HAP-1 (cell line): ENCODE data around the gene SNPH.

ENCODE experiments used
- DNase-seq, 2 experiments: peaks; one replicate each; pipeline ENCODE4 v3.0.0-alpha.2; 2016 to 2020; ENCODE audit warnings: low spot score in 2 of 2
- H3K27me3 ChIP-seq: fragments of 250-450 bp; sonication (Bioruptor Pico); 2 replicates; pipeline ENCODE4 v1.5.1; 2020; ENCODE audit warnings: low read depth, mild to moderate bottlenecking, moderate library complexity
- H3K36me3 ChIP-seq: fragments of 250-450 bp; sonication (Bioruptor Pico); replicated peaks from 2 replicates; pipeline ENCODE4 v1.5.1; 2020; ENCODE audit warnings: mild to moderate bottlenecking
- H3K4me1 ChIP-seq: fragments of 250-450 bp; sonication (Bioruptor Pico); 2 replicates; pipeline ENCODE4 v1.5.1; 2020; ENCODE audit warnings: mild to moderate bottlenecking
- H3K4me3 ChIP-seq: fragments of 250-450 bp; sonication (Bioruptor Pico); 2 replicates; pipeline ENCODE4 v1.5.1; 2020; ENCODE audit warnings: mild to moderate bottlenecking, moderate library complexity
- H3K9me3 ChIP-seq: fragments of 250-450 bp; sonication (Bioruptor Pico); 2 replicates; pipeline ENCODE4 v1.5.1; 2020; ENCODE audit warnings: mild to moderate bottlenecking, moderate library complexity
- in situ Hi-C: fragments of 300-500 bp; cut with MboI; formaldehyde crosslinking; loops from 3 replicates; pipeline ENCODE4 v1.14.3; 2020; ENCODE audit warnings: low sequenced_read_pairs, inconsistent platforms, mixed read lengths

SNPH gene

DNA sequence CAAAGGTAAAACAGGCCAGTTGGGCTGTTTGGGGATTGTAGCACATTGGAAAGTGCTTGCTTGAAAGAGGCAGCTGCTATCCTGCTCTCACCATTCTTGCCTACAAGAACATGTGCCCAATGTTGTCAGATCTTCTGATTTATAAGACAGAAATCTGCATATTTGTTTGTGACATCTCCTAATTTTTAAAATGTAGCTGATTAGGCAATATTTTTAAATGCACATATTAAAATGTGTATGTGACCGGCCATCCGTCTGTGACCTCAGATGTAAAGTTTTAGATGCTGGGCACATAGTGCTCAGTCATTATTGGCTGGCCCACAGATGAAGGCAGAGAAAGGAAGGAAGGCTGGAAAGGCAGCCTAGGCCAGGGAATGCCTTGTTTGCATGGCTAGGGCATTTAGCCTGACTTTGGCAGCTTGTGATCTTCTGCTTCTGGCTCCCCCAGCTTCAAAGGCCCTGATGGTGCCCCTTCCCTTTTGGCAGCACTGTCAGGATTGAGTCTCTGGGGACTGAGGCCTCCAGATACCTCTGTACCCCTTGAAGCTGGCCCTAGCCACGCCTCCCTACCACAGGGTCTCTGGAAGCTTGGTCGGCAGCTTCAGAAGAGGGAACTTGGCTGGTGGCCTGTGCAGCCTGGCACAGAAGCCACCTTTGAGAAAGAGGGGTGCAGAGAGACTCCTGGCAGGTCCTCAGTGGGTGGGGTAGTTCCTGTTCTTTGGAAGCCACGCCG lies 6.4 kb downstream of the SNPH start:
- H3K36me3 ChIP-seq = no peaks in the 10 kb centered on the region
- H3K27me3 ChIP-seq = no peaks in the 10 kb centered on the region
- H3K4me1 ChIP-seq = no peaks in the 10 kb centered on the region
- H3K4me3 ChIP-seq = no peak overlapping the region
- DNase-seq = no peak
- in situ Hi-C loops = no loop called here
- H3K9me3 ChIP-seq = no peaks in the 10 kb centered on the region

DNA sequence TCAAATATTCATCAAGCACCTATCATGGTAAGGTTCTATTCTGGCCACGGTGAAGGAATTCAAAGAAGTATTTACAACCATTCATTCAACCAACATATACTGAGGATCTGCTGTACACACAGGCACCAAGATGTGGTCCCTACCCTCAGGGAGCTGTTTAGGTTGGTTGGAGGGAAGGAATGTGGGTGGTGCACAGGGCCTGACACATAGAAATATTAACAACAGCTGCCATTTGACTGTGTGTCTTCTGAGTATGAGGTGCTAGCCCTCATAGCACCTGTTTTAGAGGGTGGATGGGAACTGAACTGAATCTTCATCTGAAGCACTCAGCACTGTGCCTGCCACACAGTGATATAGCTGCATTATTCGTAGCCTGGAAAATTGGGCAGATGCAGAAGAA lies 7.3 kb downstream of the SNPH start:
- Histone ChIP-seq H3K4me1 (no peaks in the 10 kb centered on the region), H3K4me3 (no peak overlapping the region), H3K36me3 (no peaks in the 10 kb centered on the region), H3K27me3 (no peaks in the 10 kb centered on the region), H3K9me3 (no peaks in the 10 kb centered on the region)
- in situ Hi-C loops = no loop called here
- DNase-seq = no peak

DNA sequence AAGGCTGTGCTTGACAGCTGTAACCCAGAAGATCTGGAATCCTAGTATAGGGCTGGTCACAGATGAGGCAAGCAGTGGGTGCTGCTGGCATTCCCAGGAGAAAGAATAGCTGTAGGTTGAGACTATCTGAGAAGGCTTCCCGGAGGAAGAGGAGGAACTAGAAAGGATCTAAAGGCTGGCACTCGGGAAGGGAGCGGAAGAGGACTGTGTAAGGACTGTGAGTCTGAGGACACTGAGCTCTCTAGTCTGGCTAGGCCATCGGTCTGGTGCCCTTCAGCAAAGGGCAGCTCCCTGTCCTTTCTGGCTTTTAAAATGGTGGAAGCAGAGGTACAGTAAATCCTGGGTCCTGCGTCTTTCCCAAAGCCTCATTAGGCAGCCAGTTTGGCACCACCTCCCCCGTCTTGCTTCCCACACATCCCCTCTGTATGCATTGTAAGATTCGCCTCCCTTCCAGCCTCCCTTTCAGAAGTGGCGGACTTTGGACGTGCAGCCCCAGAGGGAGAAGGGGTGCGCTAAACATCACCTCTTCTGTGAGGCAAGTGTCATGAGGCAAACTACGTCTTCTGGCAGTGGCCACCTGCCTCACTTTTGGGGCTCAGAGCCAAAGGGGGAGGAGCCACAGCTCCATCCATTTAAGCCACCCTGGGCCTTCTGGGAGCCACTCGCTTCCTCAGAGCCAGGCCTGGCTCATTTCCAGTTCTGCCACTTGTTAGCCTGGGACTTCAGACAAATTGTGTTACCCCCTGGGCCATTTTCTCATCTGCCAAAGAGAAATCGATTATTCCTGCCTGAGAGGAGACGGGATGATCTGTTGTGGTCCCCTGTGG lies 8.6 kb downstream of the SNPH start:
- Histone ChIP-seq H3K36me3 (no peaks in the 10 kb centered on the region), H3K9me3 (no peaks in the 10 kb centered on the region), H3K4me3 (no peak overlapping the region), H3K27me3 (no peaks in the 10 kb centered on the region), H3K4me1 (no peaks in the 10 kb centered on the region)
- no peak for DNase-seq
- in situ Hi-C loops = no loop called here

DNA sequence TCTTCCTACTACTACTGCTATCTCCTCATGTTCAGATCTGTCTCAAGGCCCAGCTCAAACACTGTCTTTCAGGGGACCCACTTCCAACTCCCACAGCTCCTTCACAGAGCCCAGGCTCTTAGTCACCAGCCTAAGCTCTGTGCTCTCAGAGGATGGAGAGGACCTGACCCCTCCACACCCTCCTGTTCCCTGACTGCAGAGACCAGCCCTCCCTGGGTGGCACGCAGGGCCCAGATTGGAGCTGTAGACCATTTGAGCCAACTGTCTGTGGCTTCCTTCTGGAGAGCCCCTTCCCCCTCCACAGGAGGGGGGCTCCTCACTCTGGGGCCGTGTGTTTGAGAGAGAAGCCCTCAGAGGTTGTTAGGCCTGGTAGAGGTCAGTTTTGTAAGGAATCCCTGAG lies 9.8 kb downstream of the SNPH start:
- Histone ChIP-seq H3K4me3 (no peak overlapping the region), H3K36me3 (no peaks in the 10 kb centered on the region), H3K9me3 (no peaks in the 10 kb centered on the region), H3K27me3 (no peaks in the 10 kb centered on the region), H3K4me1 (no peaks in the 10 kb centered on the region)
- DNase-seq = no peak
- in situ Hi-C loops = no loop called here

DNA sequence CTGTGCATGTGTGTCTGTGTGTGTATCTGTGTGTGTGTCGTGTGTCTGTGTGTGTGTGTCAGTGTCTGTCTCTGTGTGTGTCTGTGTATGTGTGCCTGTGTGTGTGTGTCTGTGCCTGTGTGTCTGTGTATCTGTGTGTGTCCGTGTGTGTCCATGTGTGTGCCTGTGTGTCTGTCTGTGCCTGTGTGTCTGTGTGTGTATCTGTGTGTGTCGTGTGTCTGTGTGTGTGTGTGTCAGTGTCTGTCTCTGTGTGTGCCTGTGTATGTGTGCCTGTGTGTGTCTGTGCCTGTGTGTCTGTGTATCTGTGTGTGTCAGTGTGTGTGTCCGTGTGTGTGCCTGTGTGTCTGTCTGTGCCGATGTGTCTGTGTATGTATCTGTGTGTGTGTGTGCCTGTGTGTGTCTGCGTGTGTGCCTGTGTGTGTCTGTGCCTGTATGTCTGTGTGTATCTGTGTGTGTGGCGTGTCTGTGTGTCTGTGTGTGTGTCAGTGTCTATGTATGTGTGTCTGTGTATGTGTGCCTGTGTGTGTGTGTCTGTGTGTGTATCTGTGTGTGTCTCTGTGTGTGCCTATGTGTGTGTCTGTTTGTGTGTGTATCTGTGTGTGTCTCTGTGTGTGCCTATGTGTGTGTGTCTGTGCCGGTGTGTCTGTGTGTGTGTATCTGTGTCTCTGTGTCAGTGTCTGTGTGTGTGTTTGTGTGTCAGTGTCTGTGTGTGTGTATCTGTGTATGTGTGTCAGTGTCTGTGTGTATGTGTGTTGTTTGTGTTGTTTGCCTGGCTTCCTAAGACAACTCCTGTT lies 11.6 kb downstream of the SNPH start:
- Histone ChIP-seq H3K36me3 (no peaks in the 10 kb centered on the region), H3K9me3 (no peaks in the 10 kb centered on the region), H3K27me3 (no peaks in the 10 kb centered on the region), H3K4me1 (no peaks in the 10 kb centered on the region), H3K4me3 (no peak overlapping the region)
- in situ Hi-C loops = no loop called here
- no peak for DNase-seq

DNA sequence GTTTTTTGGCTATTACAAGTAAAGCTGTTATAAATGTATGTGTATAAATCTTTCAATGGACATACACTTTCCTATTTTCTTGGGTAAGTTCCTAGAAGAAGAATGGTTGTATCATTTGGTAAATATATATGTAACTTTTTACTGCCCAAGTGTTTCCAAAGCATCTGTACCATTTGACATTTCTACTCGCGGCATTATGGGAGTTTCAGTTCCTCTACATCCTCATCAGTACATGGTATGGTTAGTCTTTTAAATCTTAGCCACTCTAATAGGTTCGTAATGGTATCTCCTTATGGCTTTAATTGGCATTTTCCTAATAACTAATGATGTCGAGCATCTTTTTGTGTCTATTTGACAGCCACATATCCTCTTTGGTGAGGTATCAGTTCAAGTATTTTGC lies 12.9 kb downstream of the SNPH start:
- H3K4me1 ChIP-seq = no peaks in the 10 kb centered on the region
- no peak for DNase-seq
- in situ Hi-C loops = no loop called here
- H3K36me3 ChIP-seq = no peaks in the 10 kb centered on the region
- H3K4me3 ChIP-seq = no peak overlapping the region
- no peaks in the 10 kb centered on the region for H3K27me3 ChIP-seq
- H3K9me3 ChIP-seq = no peaks in the 10 kb centered on the region

DNA sequence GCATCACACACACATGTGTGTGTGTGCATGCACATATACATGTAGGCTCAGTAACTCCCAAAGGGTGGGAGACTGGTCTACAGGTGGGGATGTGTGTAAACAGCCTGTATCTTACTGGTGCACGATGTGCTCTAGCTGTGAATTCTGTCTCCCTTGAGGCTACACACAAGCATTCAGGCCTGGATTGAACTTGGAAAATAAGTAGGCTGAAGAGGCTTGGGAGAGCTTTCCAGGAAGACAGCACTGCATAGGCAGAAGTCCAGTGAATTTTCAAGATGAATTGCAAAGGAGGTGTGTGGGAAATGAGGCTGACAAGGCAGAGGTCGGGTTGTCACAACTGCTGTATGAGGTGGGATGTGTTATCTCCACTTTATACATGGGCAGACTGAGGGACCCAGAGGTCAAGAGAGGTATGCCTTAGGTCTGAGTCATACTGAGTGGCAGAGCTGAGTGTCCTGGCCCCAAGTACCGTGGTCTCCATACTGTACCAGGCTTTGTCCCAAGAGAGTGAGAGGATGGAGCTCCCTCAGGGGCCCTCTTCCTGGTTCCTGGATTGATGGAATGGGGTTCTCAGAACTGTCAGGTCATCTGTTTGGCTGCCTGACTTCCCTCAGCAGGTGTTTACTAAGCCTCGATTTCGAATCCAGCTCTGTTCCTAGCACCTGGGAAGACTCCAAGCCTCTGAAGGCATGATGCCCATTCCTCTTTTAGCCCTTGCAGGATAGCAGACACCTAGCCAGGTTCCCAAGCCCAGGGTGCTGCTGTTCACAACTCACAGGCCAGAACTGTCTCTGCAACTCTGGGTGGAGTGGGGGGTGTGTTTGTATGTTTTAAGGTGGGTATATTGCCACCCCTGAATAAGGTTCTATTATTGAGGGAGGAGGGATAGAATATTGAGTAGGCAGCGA lies 14.4 kb downstream of the SNPH start:
- in situ Hi-C loops = no loop called here
- Histone ChIP-seq H3K4me3 (no peak overlapping the region), H3K36me3 (no peaks in the 10 kb centered on the region), H3K9me3 (no peaks in the 10 kb centered on the region), H3K4me1 (no peaks in the 10 kb centered on the region), H3K27me3 (no peaks in the 10 kb centered on the region)
- DNase-seq = no peak

DNA sequence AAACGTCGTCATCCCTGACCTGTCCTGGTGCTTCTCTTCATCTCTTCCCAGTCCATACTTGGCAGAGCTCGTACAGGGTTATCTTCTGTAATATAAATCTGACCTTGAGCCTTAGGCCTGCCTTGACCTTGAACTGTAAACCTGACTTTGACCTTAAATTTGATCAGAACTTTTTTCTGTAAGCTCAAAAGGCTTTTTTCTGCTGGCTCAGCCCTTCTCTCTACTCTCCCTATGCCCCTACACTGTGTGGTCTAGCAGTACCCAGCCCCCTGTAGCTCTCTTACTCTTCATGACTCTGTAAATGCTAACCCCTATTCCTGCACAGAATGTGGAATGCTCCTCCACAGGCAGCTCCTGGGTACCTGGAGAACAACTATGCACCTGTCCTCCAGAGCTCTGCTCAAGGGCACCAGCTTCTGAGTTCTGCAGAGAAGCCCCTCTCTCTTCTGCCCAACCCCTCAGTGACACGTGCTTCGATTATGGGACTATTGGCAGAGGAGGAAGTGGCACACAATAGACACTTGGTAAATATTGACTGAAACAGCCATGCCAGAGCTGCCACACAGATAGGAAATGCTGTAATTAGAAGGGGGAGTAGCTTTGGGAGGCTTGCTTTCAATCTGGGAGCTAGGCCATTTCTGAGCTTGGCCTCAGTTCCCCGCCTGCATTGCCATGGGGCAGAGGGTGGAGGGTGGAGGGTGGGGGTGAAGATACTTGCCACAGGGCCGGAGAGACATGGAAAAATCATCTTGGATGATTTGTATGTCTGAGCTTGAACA lies 15.4 kb downstream of the SNPH start:
- no peaks in the 10 kb centered on the region for H3K36me3 ChIP-seq
- no peaks in the 10 kb centered on the region for H3K27me3 ChIP-seq
- no peaks in the 10 kb centered on the region for H3K9me3 ChIP-seq
- no peak overlapping the region for H3K4me3 ChIP-seq
- no peaks in the 10 kb centered on the region for H3K4me1 ChIP-seq
- DNase-seq = no peak
- in situ Hi-C loops = no loop called here

DNA sequence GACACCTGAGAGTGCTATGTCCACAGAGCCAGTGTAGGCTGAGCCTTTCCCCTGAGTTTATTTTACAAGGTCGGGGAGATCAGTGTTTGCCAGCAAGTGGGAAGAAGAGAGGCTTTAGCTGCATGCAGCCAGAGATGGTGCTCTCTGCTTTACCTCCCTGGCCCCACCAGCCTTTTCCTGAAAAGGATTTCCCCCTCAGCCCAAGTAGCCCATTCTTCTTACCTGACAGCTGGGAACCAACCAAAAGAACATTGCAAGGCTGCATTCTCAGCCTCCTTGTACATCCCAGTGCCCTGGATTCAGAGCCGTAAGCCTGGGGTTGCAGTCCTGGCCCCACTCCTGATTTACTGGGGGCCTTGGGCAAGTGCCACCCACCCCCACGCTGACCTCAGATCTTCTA lies 16.9 kb downstream of the SNPH start:
- H3K4me3 ChIP-seq = no peak overlapping the region
- no peaks in the 10 kb centered on the region for H3K27me3 ChIP-seq
- no peak for DNase-seq
- in situ Hi-C loops = no loop called here
- no peaks in the 10 kb centered on the region for H3K4me1 ChIP-seq
- no peaks in the 10 kb centered on the region for H3K9me3 ChIP-seq
- no peaks in the 10 kb centered on the region for H3K36me3 ChIP-seq

DNA sequence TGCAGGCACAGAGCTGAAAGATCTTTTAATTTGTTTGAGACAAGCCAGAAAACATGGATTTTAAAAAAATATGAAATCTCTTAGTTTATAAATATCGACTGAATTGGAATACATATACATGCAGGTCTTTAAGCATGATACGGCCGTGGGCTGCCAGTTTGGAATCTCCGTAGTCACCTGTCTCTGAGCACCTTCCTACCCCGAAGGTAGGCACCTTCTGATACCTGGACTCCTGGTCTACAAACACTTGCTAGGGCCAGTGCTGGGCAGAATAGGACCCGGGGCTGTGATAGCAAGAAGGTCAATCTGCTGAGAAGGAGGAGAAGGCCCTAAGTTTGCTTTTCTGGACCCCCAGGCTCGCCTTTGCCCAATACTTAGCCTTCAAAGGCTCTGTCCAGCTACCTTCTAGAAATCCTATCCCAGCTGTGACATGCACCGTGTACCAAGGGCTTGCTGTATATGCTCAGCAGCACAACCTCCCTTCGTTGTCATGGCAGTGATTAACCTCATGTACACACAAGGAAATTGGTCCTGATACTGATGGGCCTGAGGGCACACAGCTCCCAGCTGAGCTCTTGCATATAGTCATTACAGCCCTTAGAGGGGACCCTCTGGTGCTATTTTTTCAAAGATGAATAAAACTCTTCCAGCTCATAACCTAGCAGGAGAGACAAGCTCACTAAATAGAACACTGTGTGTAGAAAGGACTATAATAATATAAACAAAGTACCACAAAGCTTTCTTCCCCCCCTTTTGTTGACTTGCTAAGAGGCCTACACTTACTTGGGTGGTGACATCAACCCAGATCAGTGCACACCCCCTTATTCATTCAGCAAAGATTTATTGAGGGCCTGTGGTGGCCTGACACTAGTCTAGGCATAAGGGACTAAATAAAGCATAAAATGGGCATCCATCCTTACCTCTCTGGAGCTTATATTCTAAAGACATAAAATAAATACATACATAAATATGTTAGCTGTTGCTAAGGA lies 17.7 kb downstream of the SNPH start:
- Histone ChIP-seq H3K27me3 (no peaks in the 10 kb centered on the region), H3K4me3 (no peak overlapping the region), H3K9me3 (no peaks in the 10 kb centered on the region), H3K36me3 (no peaks in the 10 kb centered on the region), H3K4me1 (no peaks in the 10 kb centered on the region)
- in situ Hi-C loops = no loop called here
- DNase-seq = no peak

DNA sequence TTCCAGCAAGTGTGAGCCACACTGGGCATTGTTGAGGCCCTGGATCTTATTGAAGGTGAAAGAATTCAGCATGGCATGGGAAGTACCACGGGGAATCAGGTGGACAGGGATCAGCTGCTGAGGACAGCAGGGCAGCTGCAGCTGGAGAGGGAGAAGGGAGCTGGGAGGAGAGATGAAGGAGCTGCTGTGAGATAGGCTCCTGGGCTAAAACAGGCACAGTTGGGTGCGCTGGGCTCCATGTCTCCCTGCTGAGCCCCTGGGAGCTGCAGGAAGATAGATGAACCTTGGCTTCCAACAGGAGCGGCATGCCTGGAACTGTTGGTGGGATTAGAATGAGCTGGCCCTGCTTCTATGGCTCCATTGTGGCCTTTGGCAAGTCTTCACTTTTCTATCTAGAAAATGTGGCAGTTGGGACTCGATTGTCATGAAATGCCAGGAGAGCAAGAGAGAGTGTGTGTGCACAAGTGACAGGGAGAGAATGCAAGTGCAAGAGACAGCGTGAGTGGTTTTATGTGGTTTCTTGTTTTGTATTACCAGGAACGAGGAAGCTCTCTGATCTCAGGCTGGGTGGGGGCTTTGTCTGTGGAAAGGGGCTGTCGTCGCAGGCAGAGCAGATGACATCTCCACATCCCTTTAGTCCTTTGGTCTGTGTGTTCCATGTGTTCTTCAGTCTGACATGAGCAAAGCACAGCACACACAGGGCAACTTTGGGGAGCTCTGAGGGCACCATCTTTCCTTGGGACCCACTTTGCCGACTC lies 20.4 kb downstream of the SNPH start:
- Histone ChIP-seq H3K9me3 (no peaks in the 10 kb centered on the region), H3K27me3 (no peaks in the 10 kb centered on the region), H3K36me3 (no peaks in the 10 kb centered on the region), H3K4me1 (no peaks in the 10 kb centered on the region), H3K4me3 (no peak overlapping the region)
- in situ Hi-C loops = no loop called here
- no peak for DNase-seq
